ENCODE measurements around the gene RAPGEF6.

DNA sequence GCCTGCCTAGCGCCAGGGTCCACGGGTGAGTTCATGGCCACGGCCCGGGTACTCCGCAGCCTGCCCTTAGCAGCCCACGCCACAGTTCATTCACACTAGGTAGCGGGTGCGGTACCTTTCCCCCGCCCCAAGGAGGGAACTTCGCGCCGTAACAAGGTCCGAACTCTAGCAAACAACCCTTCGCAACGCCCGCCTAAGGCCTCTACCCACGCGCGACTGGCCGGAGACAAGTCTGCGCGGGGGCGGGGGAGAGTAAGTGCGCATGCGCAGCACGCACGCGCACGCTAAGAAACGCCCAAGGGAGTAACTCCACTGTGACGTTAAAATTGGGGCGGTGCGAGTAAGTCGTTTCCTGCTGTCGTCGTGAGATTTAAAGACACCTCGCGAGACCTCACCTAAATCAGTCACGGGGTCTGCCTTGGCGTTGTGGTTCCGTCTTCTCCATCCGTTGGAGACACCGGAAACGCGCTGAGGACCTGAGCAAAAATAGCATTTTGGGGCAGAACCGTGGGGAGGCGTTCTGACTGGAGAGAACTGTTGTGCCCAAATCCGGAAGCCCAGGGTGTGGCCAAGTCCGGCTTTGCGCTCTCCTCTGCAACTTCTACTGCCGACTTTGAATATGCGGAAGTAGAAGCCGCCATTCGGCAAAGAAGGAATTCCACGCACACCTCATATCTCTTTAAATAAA, at the start of gene RAPGEF6:
- TF ChIP-seq, protein P1, sequence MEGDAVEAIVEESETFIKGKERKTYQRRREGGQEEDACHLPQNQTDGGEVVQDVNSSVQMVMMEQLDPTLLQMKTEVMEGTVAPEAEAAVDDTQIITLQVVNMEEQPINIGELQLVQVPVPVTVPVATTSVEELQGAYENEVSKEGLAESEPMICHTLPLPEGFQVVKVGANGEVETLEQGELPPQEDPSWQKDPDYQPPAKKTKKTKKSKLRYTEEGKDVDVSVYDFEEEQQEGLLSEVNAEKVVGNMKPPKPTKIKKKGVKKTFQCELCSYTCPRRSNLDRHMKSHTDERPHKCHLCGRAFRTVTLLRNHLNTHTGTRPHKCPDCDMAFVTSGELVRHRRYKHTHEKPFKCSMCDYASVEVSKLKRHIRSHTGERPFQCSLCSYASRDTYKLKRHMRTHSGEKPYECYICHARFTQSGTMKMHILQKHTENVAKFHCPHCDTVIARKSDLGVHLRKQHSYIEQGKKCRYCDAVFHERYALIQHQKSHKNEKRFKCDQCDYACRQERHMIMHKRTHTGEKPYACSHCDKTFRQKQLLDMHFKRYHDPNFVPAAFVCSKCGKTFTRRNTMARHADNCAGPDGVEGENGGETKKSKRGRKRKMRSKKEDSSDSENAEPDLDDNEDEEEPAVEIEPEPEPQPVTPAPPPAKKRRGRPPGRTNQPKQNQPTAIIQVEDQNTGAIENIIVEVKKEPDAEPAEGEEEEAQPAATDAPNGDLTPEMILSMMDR (IDR thresholded peaks at IDR 0.05; ENCODE audit: insufficient read depth, low read length) = no peak
- TF ChIP-seq POLR2AphosphoS5 (IDR thresholded peaks at IDR 0.05; ENCODE audit: low read depth) = peak; percentile 29
- TF ChIP-seq SPI1 (IDR thresholded peaks at IDR 0.05; ENCODE audit: borderline replicate concordance, low read depth) = peak; percentile 23; the same call in 1 of the 2 replicates
- 0 out of 2 replicates have a peak, but pooled peaks have one; percentile 22 for TF ChIP-seq GABPA (IDR thresholded peaks at IDR 0.05; ENCODE audit: low read depth)
